Suprapubic skin (tissue), 4 donors: ENCODE results near the gene SPAG6.

ENCODE experiments used
- EP300 ChIP-seq: sonication (generic); formaldehyde crosslinking; IDR thresholded peaks from one replicate; pipeline ENCODE4 v1.6.1; 2017; ENCODE audit warnings: antibody characterized with exemption
- POLR2A ChIP-seq, 2 donors: fragments of 450-650 bp; IDR thresholded peaks; one replicate each; pipeline ENCODE4 v1.6.1; 2017; ENCODE audit warnings: antibody characterized with exemption in 2 of 2, mild to moderate bottlenecking in 2 of 2, moderate library complexity in 2 of 2
- POLR2AphosphoS5 ChIP-seq, 3 donors: sonication (generic); formaldehyde crosslinking; IDR thresholded peaks; one replicate each; pipeline ENCODE4 v1.6.1; 2017; ENCODE audit warnings: antibody characterized with exemption in 3 of 3
- TF ChIP-seq, protein P1 (sequence below), 2 donors: fragments of 200-600 bp in 1 of 2; fragments of 450-650 bp in 1 of 2; sonication (generic) in 1 of 2; IDR thresholded peaks; one replicate each; pipeline ENCODE4 v1.5.1; 2016 to 2019; ENCODE audit warnings: antibody characterized with exemption in 2 of 2, mild to moderate bottlenecking in 1 of 2, moderate library complexity in 1 of 2

- TF ChIP-seq, protein P1, sequence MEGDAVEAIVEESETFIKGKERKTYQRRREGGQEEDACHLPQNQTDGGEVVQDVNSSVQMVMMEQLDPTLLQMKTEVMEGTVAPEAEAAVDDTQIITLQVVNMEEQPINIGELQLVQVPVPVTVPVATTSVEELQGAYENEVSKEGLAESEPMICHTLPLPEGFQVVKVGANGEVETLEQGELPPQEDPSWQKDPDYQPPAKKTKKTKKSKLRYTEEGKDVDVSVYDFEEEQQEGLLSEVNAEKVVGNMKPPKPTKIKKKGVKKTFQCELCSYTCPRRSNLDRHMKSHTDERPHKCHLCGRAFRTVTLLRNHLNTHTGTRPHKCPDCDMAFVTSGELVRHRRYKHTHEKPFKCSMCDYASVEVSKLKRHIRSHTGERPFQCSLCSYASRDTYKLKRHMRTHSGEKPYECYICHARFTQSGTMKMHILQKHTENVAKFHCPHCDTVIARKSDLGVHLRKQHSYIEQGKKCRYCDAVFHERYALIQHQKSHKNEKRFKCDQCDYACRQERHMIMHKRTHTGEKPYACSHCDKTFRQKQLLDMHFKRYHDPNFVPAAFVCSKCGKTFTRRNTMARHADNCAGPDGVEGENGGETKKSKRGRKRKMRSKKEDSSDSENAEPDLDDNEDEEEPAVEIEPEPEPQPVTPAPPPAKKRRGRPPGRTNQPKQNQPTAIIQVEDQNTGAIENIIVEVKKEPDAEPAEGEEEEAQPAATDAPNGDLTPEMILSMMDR (IDR thresholded peaks at IDR 0.05) = peak in 1 of 2 donors; percentile 4
- no peak for TF ChIP-seq EP300
- no peak for TF ChIP-seq POLR2A (IDR thresholded peaks at IDR 0.05)
- no peak for TF ChIP-seq POLR2AphosphoS5 (IDR thresholded peaks at IDR 0.05)
These were observed 75.7 kb downstream of the SPAG6 start for GRCh38 chr10:22420787-22421517.
